HL-60/S4 treated with phorbol 12-myristate 13-acetate at 8.2 ng/mL for 4 days and 3 days (cell line): ENCODE measurements around the gene MYL9.
"Not testable (repeated sequence)": the region's sequence is repeated elsewhere in the genome, so short reads cannot be mapped to it uniquely, and the experiment has no call there.

Experiments
- in situ Hi-C: fragments of 300-500 bp; cut with MboI; formaldehyde crosslinking; loops from 2 replicates; pipeline ENCODE4 v1.15.0; 2022; ENCODE audit warnings: low sequenced_read_pairs

MYL9 gene

GRCh38 chr20:36548704-36549627 lies 7.6 kb downstream of the MYL9 start:
- in situ Hi-C loops: no loop called here

GRCh38 chr20:36549628-36549941 lies 8.3 kb downstream of the MYL9 start:
- in situ Hi-C loops: no loop called here

DNA sequence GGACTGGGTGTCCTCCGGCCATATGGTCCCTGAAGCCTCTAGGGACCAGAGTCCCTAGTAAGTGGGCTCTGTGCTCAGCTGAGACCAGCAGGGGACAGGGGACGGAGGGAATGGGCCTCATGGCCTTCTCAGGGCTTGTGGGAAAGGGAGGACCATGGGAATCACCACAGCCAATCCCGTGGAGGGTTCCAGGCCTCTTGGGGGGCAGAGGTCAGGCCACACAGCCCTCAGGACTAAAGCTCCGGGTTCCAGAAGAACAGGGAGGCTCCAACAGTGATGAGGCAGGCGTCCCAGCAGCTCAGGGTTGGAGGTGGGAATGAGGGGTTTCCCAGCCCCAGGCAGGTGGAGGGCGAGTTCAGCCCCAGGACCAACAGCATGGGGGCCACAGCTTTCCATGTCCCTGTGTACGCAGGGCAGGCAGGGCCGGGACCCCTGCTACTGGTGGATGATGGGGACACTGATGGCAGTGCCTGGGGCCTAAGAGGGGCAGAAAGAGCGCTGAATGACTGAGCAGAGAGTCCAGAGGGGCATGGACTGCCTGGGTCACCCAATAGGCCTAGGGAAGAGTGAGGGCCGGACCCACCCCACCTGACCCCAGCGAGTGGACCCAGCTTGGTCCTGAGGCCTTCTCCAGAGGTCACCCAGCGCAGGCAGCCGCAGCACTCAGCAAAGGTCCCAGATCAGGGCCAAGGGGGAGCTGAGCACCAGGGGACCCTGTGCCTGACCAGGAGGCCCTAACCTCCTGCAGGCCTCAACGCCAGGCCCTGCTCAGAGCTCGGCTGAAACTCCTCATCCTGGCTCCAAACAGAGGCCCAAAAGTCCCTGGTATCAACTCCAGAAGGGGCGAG lies 8.8 kb downstream of the MYL9 start:
- in situ Hi-C loops: no loop called here

DNA sequence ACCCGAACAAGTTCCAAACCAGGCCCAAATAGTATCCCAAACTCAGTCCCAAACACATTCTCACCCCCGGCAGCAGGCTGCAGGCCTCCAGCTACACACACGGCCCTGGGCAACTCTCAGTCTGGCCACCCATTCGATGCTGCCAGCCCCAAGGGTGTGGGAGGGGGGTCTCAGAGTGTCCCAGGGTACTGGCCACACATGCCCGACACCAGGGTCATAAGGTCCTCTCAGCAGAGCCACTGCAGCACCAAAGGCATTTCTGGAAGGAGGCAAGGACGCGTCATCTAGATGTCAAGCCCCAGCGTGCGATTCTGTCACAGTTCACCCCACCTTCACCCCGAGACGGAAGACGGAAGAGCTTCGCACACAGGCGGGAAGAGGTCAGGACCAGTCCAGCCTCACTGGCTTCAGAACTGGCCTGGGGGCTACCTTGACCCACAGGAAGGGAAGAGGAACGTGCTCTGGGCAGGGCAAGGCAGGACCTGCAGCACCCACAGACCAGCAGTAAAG lies 9.5 kb downstream of the MYL9 start:
- in situ Hi-C loops: no loop called here

DNA sequence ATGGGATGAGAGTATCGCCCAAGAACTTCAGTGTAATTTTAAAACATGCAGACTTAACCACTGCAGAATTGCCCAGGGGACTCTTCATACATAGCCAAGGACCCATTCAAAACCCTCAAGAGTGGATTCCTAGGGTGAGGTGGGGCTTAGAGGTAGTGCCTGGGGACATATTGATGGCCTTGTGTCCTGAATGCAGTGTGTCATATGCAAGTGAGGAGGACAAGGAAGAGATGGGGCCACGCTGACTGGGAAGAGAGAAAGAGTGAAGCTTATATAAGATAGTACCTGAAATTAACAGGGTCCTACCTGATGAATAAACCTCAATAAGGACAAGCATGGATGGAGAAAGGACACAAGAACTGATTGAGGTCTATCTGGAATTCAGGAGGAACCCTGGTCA lies 13.9 kb downstream of the MYL9 start:
- in situ Hi-C loops: no loop called here

GRCh38 chr20:36562724-36563123 lies 21.4 kb downstream of the MYL9 start:
- in situ Hi-C loops: no loop called here

DNA sequence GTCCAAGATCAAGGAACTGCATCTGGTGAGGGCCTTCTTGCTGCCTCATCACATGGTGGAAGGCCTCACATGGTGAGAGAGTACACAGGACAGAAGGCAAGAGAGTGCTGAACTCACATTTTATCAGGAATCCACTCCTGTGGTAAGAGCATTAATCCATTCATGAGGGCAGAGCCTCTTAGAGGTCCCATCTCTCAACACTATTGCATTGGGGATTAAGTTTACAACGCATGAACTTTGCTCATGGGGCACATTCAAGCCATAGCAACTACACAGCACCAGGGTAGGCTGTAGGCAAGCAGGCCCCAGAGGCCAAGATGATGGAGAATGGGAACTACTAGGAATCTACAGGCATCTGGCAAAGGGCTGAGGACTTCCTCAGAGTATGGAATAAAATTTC lies 22.1 kb downstream of the MYL9 start:
- in situ Hi-C loops: no loop called here

DNA sequence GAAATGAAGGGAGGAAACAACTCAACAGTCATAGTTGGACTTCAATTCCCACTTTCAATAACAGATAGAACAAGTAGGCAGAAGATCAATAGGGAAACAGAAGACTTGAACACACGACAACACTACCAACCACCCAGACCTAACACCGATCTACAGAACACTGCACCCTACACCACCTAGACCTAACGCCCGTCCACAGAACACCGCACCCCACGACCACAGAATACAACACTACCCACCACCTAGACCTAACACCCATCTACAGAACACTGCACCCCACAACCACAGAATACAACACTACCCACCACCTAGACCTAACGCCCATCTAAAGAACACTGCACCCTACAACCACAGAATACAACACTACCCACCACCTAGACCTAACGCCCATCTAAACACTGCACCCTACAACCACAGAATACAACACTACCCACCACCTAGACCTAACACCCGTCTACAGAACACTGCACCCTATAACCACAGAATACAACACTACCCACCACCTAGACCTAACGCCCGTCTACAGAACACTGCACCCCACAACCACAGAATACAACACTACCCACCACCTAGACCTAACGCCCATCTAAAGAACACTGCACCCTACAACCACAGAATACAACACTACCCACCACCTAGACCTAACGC lies 22.9 kb downstream of the MYL9 start:
- in situ Hi-C loops: not testable (repeated sequence)

- in situ Hi-C loops: not testable (repeated sequence)
Observed at GRCh38 chr20:36564726-36565121, 23.4 kb downstream of the MYL9 start.

- in situ Hi-C loops: no loop called here
Observed at GRCh38 chr20:36565520-36565919, 24.2 kb downstream of the MYL9 start.

- in situ Hi-C loops: no loop called here
Observed at GRCh38 chr20:36569847-36570429, 28.6 kb downstream of the MYL9 start.

GRCh38 chr20:36571564-36572504 lies 30.5 kb downstream of the MYL9 start:
- in situ Hi-C loops: no loop called here

- in situ Hi-C loops: no loop called here
Observed at GRCh38 chr20:36572701-36573102, 31.4 kb downstream of the MYL9 start.

DNA sequence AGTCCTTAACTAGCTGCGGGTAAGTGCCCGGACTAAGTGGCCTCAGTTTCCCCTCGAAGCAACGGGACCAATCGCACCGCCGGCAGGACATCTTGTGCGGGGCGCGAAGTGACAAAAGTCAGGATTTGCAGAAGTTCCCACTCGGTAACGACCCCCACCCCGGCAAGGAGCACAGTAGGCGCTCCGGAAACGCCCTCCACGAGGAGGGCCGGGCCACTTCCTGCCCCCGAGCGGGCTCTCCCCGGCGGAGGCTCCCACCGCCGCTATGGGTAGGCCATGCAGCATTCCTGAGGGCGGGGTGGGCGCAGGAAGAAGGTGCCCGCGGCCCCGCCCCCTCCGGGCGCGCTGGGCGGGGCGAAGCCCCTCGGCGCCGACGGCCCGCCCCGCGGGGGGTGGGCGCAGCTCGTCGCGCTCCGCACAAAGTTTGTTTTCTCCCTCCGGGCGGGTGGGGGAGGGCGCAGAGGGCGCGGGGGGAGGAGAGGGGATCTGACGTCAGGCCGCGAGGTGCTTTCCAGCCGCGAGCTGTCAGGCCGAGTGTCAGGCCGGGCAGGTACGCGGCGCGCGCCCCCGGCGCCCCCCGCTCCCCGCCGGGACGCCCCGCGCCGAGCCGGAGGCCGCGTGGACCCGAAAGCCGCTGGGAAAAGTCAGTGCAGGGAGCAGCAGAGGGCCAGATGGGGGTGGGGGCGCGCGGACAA lies 31.9 kb downstream of the MYL9 start, which contains the start of gene TGIF2:
TGIF2 (plus strand) TSS at position 495 of the 695 bp plus-strand sequence. CDS start 5,178 bp downstream, outside the sequence.
- in situ Hi-C loops: no loop called here

DNA sequence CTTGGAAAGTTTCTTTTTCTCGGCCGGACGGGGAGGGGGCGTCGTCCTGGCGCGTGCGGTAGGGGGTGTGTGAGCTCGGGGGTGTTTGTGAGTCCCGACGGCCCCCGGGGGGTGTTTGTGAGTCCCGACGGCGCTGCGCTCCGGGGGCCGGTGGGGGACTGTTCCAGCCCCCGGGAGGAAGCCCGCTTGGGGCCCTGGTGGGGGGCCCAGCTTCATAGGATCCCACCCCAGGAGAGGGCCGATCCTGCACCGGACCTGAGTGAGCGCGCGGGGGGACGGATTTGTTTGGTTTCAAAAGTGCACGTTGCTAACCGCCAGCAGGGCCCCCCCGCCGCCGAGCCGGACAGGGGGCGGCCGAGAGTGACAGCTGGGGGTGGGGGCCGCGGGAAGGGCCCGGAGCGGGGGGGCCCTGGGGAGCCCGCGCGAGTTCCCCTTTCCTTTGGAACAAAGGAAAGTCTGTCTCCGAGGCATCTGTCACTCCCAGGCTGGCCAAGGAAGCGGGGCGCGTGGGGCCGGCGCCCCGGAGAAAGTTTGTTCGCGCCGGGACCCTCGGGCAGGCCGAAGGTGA lies 32.6 kb downstream of the MYL9 start:
- in situ Hi-C loops: no loop called here

DNA sequence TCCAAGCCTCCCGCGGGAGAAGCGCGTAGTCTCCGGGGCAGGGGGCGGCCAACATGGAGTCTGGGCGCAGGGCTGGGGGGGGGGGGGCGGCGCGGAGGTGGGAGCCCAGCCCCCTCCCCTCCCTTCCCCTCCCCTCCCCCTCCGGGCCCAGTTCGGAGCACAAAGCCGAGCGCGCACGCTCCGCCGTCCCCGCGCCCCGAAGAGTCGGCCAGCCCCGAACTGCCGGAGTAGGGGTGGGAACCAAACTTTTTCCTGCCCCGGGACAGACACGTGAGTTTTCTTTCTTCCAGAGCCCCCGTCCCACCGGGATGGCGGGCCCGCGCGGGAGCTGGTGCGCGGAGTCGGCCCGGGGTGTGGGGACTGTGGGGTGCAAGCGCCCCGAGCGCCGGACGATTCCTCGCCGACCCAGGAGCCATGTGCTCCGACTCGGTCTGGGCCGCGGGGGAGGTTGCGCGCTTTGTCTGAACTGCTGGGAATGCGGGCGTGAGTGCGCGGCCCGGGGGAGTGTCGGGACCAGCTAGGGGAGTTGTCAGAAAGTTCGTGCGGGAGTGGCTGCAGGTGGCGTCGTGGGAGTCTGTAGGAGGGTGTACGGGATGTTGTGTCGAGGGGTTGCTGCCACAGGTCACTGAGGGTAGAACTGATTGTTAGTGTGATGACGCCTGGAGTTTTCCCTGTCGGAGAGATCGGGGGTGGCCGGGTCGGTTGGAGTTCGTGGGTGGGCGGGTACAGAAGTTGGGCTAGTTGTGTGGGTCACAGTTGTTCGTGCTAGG lies 33.2 kb downstream of the MYL9 start:
- in situ Hi-C loops: no loop called here

GRCh38 chr20:36576081-36576445 lies 34.7 kb downstream of the MYL9 start:
- in situ Hi-C loops: no loop called here
